ENCODE measurements around the gene TRAF3.

The TRAF3 gene

DNA sequence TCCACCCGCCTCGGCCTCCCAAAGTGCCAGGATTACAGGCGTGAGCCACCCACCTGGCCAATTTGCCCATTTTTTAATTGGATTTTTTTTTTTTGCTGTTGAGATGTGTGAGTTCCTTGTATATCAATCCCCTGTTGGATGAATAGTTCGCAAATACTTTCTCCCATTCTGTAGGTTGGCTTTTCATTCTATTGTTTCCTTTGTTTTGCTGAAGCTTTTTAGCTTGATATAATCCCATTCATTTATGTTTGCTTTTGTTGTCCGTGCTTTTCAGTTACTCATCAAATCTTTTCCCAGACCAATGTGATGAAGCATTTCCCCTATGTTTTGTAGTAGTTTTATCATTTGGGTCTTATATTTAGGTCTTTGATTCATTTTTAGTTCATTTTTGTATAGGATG lies 36.4 kb downstream of the TRAF3 start:
- Histone ChIP-seq H3K79me2 (ENCODE audit: insufficient read depth, low read length) (peaks cover 23% of the 10 kb centered on the region), H4K20me1 (ENCODE audit: insufficient read depth, low read length) (no peaks in the 10 kb centered on the region)

DNA sequence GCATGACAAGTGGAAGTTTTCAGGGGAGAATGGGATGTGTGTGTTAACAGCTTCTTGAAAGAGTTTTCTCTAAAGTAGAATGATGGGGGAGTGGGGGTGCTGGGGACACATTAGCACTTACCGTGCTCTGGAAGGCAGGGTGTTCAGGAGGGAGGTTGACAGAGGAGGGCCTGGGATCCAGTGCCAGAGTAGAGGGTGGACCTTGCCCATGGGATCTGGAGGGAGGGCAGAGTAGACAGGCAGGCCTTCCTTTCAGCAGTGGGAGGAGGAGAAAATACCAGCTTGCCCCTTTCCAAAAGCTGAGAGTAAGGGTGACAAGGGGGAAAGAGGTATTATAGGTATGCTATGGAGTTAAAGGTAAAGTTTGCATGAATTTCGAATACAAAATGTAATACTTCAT lies 40.1 kb downstream of the TRAF3 start:
- no peaks in the 10 kb centered on the region for H3K9me2 ChIP-seq (ENCODE audit: low read depth, low read length)
- peaks cover 37% of the 10 kb centered on the region for H3K4me1 ChIP-seq (ENCODE audit: insufficient read depth, low read length, severe bottlenecking)
- H2AFZ ChIP-seq (ENCODE audit: low read length), result no peak overlapping the region
- no peaks in the 10 kb centered on the region for H3F3A ChIP-seq (ENCODE audit: insufficient read depth, low read length)
- no peaks in the 10 kb centered on the region for H3K27me3 ChIP-seq (ENCODE audit: insufficient read depth, low read length)
- H4K20me1 ChIP-seq (ENCODE audit: insufficient read depth, low read length), result no peaks in the 10 kb centered on the region
- no peaks in the 10 kb centered on the region; the same call in 1 of the 2 replicates for H3K36me3 ChIP-seq (ENCODE audit: insufficient read depth, low read length)
- H3K27ac ChIP-seq (ENCODE audit: low read depth, low read length, poor library complexity, severe bottlenecking), result no peak overlapping the region
- TF ChIP-seq, protein P1, sequence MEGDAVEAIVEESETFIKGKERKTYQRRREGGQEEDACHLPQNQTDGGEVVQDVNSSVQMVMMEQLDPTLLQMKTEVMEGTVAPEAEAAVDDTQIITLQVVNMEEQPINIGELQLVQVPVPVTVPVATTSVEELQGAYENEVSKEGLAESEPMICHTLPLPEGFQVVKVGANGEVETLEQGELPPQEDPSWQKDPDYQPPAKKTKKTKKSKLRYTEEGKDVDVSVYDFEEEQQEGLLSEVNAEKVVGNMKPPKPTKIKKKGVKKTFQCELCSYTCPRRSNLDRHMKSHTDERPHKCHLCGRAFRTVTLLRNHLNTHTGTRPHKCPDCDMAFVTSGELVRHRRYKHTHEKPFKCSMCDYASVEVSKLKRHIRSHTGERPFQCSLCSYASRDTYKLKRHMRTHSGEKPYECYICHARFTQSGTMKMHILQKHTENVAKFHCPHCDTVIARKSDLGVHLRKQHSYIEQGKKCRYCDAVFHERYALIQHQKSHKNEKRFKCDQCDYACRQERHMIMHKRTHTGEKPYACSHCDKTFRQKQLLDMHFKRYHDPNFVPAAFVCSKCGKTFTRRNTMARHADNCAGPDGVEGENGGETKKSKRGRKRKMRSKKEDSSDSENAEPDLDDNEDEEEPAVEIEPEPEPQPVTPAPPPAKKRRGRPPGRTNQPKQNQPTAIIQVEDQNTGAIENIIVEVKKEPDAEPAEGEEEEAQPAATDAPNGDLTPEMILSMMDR (IDR thresholded peaks at IDR 0.05; ENCODE audit: low read length), result no peak
- no peak for TF ChIP-seq EZH2 (IDR thresholded peaks at IDR 0.05; ENCODE audit: borderline replicate concordance, low read length)
- H3K79me2 ChIP-seq (ENCODE audit: insufficient read depth, low read length), result peaks cover 22% of the 10 kb centered on the region
- no peak overlapping the region for H3K4me2 ChIP-seq (ENCODE audit: low read length)
- H3K9ac ChIP-seq (ENCODE audit: low read length), result no peak overlapping the region
- H3K4me3 ChIP-seq (ENCODE audit: low read depth, low read length, poor library complexity, severe bottlenecking), result no peak overlapping the region
- H3K9me3 ChIP-seq (ENCODE audit: low read length), result no peaks in the 10 kb centered on the region

More for the DNA sequence above, 36.4 kb downstream of the TRAF3 start:
- TF ChIP-seq, protein P1 (IDR thresholded peaks at IDR 0.05; ENCODE audit: low read length), result no peak
- TF ChIP-seq EZH2 (IDR thresholded peaks at IDR 0.05; ENCODE audit: borderline replicate concordance, low read length), result no peak
- no peak overlapping the region for H3K4me2 ChIP-seq (ENCODE audit: low read length)
- no peak overlapping the region for H3K9ac ChIP-seq (ENCODE audit: low read length)
- H3K9me3 ChIP-seq (ENCODE audit: low read length), result no peaks in the 10 kb centered on the region
- no peak overlapping the region for H3K27ac ChIP-seq (ENCODE audit: low read depth, low read length, poor library complexity, severe bottlenecking)
- no peaks in the 10 kb centered on the region for H3F3A ChIP-seq (ENCODE audit: insufficient read depth, low read length)
- no peaks in the 10 kb centered on the region for H3K27me3 ChIP-seq (ENCODE audit: insufficient read depth, low read length)
- no peaks in the 10 kb centered on the region for H3K9me2 ChIP-seq (ENCODE audit: low read depth, low read length)
- peaks cover 25% of the 10 kb centered on the region for H3K4me1 ChIP-seq (ENCODE audit: insufficient read depth, low read length, severe bottlenecking)
- H2AFZ ChIP-seq (ENCODE audit: low read length), result no peak overlapping the region
- H3K4me3 ChIP-seq (ENCODE audit: low read depth, low read length, poor library complexity, severe bottlenecking), result no peak overlapping the region
- no peaks in the 10 kb centered on the region for H3K36me3 ChIP-seq (ENCODE audit: insufficient read depth, low read length)

GRCh38 chr14:102817942-102818940 lies 41.0 kb downstream of the TRAF3 start:
- Histone ChIP-seq H3K36me3 (ENCODE audit: insufficient read depth, low read length) (no peaks in the 10 kb centered on the region; the same call in 1 of the 2 replicates), H3K4me1 (ENCODE audit: insufficient read depth, low read length, severe bottlenecking) (peaks cover 37% of the 10 kb centered on the region), H3K9me3 (ENCODE audit: low read length) (no peaks in the 10 kb centered on the region), H3K4me3 (ENCODE audit: low read depth, low read length, poor library complexity, severe bottlenecking) (no peak overlapping the region), H3K9ac (ENCODE audit: low read length) (no peak overlapping the region), H3F3A (ENCODE audit: insufficient read depth, low read length) (no peaks in the 10 kb centered on the region), H3K9me2 (ENCODE audit: low read depth, low read length) (no peaks in the 10 kb centered on the region), H3K4me2 (ENCODE audit: low read length) (no peak overlapping the region), H2AFZ (ENCODE audit: low read length) (no peak overlapping the region), H3K27me3 (ENCODE audit: insufficient read depth, low read length) (no peaks in the 10 kb centered on the region), H3K79me2 (ENCODE audit: insufficient read depth, low read length) (peaks cover 26% of the 10 kb centered on the region), H3K27ac (ENCODE audit: low read depth, low read length, poor library complexity, severe bottlenecking) (peak overlapping the region; percentile 70), H4K20me1 (ENCODE audit: insufficient read depth, low read length) (no peaks in the 10 kb centered on the region)
- TF ChIP-seq, protein P1 (IDR thresholded peaks at IDR 0.05; ENCODE audit: low read length), result no peak
- TF ChIP-seq EZH2 (IDR thresholded peaks at IDR 0.05; ENCODE audit: borderline replicate concordance, low read length), result no peak

Measured in OCI-LY1 (cell line).